Endodermal cell (in vitro differentiated cells): ENCODE data around the gene IL6R. TPM values are rescaled to one million over a fixed set of nuclear protein-coding genes. Genes with fewer than 3 reads are reported as not detected.

Source experiments
- DNase-seq: peaks from one replicate; pipeline ENCODE4 v3.0.0-alpha.2; 2017
- H3K27ac ChIP-seq: 2 replicates; pipeline ENCODE4 v1.5.1; 2013; ENCODE audit warnings: mild to moderate bottlenecking, low read depth, low read length, moderate library complexity
- H3K27me3 ChIP-seq: 2 replicates; pipeline ENCODE4 v1.6.1; 2013; ENCODE audit warnings: mild to moderate bottlenecking, low read length, moderate library complexity; ENCODE audit not compliant: insufficient read depth, control insufficient read depth, poor library complexity, severe bottlenecking
- H3K36me3 ChIP-seq: 2 replicates; pipeline ENCODE4 v1.7.0; 2013; ENCODE audit warnings: mild to moderate bottlenecking, low read length, moderate library complexity; ENCODE audit not compliant: control insufficient read depth, insufficient read depth
- H3K4me1 ChIP-seq: one replicate; pipeline ENCODE4 v1.7.0; 2013; ENCODE audit warnings: low read length; ENCODE audit not compliant: control insufficient read depth, insufficient read depth
- H3K4me3 ChIP-seq: 2 replicates; pipeline ENCODE4 v1.5.1; 2013; ENCODE audit warnings: mild to moderate bottlenecking, low read length, moderate library complexity
- H3K9ac ChIP-seq: 2 replicates; pipeline ENCODE4 v1.6.1; 2013; ENCODE audit warnings: mild to moderate bottlenecking, low read length, moderate library complexity; ENCODE audit not compliant: poor library complexity, severe bottlenecking; ENCODE audit errors: extremely low read depth
- H3K9me3 ChIP-seq: 2 replicates; pipeline ENCODE4 v1.6.1; 2013; ENCODE audit warnings: mild to moderate bottlenecking, low read length, moderate library complexity; ENCODE audit not compliant: control insufficient read depth
- H3K27ac Mint-ChIP-seq: 2 replicates; pipeline ENCODE4 v1.8.0; 2020; ENCODE audit warnings: mixed read lengths
- H3K27me3 Mint-ChIP-seq: 2 replicates; pipeline ENCODE4 v1.8.0; 2021; ENCODE audit warnings: mild to moderate bottlenecking, mixed read lengths; ENCODE audit not compliant: insufficient read depth
- H3K36me3 Mint-ChIP-seq: 2 replicates; pipeline ENCODE4 v1.8.0; 2020; ENCODE audit warnings: low read depth, mixed read lengths
- H3K4me1 Mint-ChIP-seq: 2 replicates; pipeline ENCODE4 v1.8.0; 2020; ENCODE audit warnings: mixed read lengths
- H3K4me3 Mint-ChIP-seq: 2 replicates; pipeline ENCODE4 v1.8.0; 2020; ENCODE audit warnings: mild to moderate bottlenecking, moderate library complexity, mixed read lengths
- H3K9me3 Mint-ChIP-seq: 2 replicates; pipeline ENCODE4 v1.8.0; 2020; ENCODE audit warnings: mild to moderate bottlenecking, mixed read lengths
- WGBS, 2 experiments: methylation state at CpG; one replicate each; pipeline versions ENCODE4 v1.1.5 to v1.1.7; 2013; ENCODE audit warnings: missing lambda C conversion rate in 2 of 2, mixed read lengths in 1 of 2; ENCODE audit not compliant: insufficient coverage in 1 of 2, insufficient read length in 1 of 2; 5-methylcytosine and 5-hydroxymethylcytosine counted together
- total RNA-seq, 2 donors: library from RNA; stranded (reverse); fragmentation: NEBNext Ultra II Directional in 1 of 2; extraction: Animal tissue kit (Norgen Biotek cat#: 25700) in 1 of 2; gene quantifications; 2 replicates in 1 of 2; 3 replicates in 1 of 2; pipeline ENCODE4 v1.2.1, GENCODE V29; 2021
- TF ChIP-seq, protein P1 (sequence below): fragments of 200-600 bp; sonication (generic); conservative IDR thresholded peaks from 2 replicates; pipeline ENCODE4 v1.5.0; 2021; ENCODE audit warnings: antibody characterized with exemption, mild to moderate bottlenecking

IL6R gene
- total RNA-seq, 2 donors from 2014 or later, result 0.77 to 1.0 TPM

- no peak overlapping the region for H3K27ac Mint-ChIP-seq
- no peak overlapping the region for H3K4me3 ChIP-seq
- 85 to 89% methylated on average over 4 to 8 of the region's 8 CpGs for whole genome bisulfite sequencing, 2 experiments
Observed at GRCh38 chr1:154384650-154385489, 20.3 kb upstream of the IL6R start.

DNA sequence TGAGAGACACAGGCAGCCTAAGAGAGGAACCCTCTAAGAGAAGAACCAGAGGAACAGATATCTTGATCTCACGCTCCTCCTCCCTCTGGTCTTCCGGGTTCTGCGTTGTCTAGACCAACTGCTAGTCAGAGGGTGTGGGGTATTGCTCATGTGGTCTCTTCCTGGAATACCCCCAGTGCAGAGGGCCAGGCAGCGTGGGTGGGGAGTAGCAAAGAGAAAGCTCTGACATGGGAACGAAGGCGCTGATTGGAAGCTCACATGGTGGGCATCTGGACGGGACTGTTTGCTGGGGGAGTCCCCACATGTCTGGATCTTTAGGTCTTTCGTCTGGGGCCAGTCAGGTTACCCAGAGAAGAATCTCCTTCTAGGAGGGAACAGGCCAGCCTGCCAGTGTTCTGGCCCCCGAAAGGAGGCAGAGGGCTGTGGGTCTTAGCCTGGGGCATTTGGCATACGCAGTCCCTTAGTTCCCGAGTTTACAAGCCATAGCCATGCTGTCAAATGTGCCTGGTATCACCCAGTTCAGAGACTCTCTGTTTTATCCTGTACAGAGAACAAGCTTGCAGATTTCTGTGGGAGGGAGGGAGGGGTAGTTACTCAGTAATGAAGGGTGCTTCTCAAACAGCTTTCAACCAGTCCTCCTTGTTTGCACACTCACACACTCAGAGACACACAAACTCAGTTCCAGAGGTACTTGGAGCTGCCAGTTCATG lies 18.3 kb upstream of the IL6R start:
- Histone ChIP-seq H3K27ac (no peak overlapping the region), H3K36me3 (no peaks in the 10 kb centered on the region), H3K27me3 (no peaks in the 10 kb centered on the region), H3K9me3 (no peaks in the 10 kb centered on the region), H3K9ac (no peak overlapping the region), H3K4me1 (no peaks in the 10 kb centered on the region), H3K4me3 (no peak overlapping the region)
- Mint-ChIP-seq H3K9me3 (no peaks in the 10 kb centered on the region), H3K4me1 (peaks cover 7% of the 10 kb centered on the region), H3K36me3 (no peaks in the 10 kb centered on the region), H3K4me3 (no peak overlapping the region), H3K27me3 (peaks cover 4% of the 10 kb centered on the region), H3K27ac (no peak overlapping the region)
- WGBS, 2 experiments, result 92 to 97% methylated on average over 7 to 11 of the region's 11 CpGs
- TF ChIP-seq, protein P1, sequence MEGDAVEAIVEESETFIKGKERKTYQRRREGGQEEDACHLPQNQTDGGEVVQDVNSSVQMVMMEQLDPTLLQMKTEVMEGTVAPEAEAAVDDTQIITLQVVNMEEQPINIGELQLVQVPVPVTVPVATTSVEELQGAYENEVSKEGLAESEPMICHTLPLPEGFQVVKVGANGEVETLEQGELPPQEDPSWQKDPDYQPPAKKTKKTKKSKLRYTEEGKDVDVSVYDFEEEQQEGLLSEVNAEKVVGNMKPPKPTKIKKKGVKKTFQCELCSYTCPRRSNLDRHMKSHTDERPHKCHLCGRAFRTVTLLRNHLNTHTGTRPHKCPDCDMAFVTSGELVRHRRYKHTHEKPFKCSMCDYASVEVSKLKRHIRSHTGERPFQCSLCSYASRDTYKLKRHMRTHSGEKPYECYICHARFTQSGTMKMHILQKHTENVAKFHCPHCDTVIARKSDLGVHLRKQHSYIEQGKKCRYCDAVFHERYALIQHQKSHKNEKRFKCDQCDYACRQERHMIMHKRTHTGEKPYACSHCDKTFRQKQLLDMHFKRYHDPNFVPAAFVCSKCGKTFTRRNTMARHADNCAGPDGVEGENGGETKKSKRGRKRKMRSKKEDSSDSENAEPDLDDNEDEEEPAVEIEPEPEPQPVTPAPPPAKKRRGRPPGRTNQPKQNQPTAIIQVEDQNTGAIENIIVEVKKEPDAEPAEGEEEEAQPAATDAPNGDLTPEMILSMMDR, result no peak
- no peak for DNase-seq

More at GRCh38 chr1:154384650-154385489, 20.3 kb upstream of the IL6R start:
- no peaks in the 10 kb centered on the region for H3K36me3 ChIP-seq
- no peaks in the 10 kb centered on the region for H3K27me3 ChIP-seq
- peaks cover 4% of the 10 kb centered on the region for H3K9me3 Mint-ChIP-seq
- no peaks in the 10 kb centered on the region for H3K27me3 Mint-ChIP-seq
- no peak overlapping the region for H3K27ac ChIP-seq
- H3K4me1 Mint-ChIP-seq, result peaks cover 7% of the 10 kb centered on the region
- H3K4me1 ChIP-seq, result no peaks in the 10 kb centered on the region
- H3K4me3 Mint-ChIP-seq, result no peak overlapping the region
- DNase-seq, result no peak
- no peaks in the 10 kb centered on the region for H3K36me3 Mint-ChIP-seq
- no peak overlapping the region for H3K9ac ChIP-seq
- TF ChIP-seq, protein P1, result no peak
- H3K9me3 ChIP-seq, result no peaks in the 10 kb centered on the region

- Histone ChIP-seq H3K4me3 (no peak overlapping the region), H3K4me1 (no peaks in the 10 kb centered on the region), H3K9ac (no peak overlapping the region), H3K27ac (no peak overlapping the region), H3K27me3 (no peaks in the 10 kb centered on the region), H3K36me3 (no peaks in the 10 kb centered on the region), H3K9me3 (no peaks in the 10 kb centered on the region)
- DNase-seq, result no peak
- H3K36me3 Mint-ChIP-seq, result no peaks in the 10 kb centered on the region
- WGBS, 2 experiments, result 86 to 92% methylated on average over 8 to 9 of the region's 9 CpGs
- no peak overlapping the region for H3K4me3 Mint-ChIP-seq
- H3K27me3 Mint-ChIP-seq, result peaks cover 5% of the 10 kb centered on the region
- peaks cover 3% of the 10 kb centered on the region for H3K9me3 Mint-ChIP-seq
- no peak overlapping the region for H3K27ac Mint-ChIP-seq
- TF ChIP-seq, protein P1, result no peak
- no peaks in the 10 kb centered on the region for H3K4me1 Mint-ChIP-seq
Observed at GRCh38 chr1:154391086-154391770, 13.9 kb upstream of the IL6R start.
